H1 (cell line): Measurements from ENCODE around the gene TNNC1. TPM values are rescaled to one million over a fixed set of nuclear protein-coding genes. Genes with fewer than 3 reads are reported as not detected.

ENCODE experiments used
- CTCF ChIA-PET: fragments of 300-600 bp; sonication (Branson Sonifier 250); formaldehyde crosslinking; loops from one replicate; lab custom pipeline; 2021; ENCODE audit not compliant: partially characterized antibody; lab: Charles Lee
- POLR2A ChIA-PET: fragments of 300-600 bp; sonication (Branson Sonifier 250); formaldehyde crosslinking; loops from one replicate; lab custom pipeline; 2021; ENCODE audit warnings: inconsistent platforms; ENCODE audit not compliant: partially characterized antibody; lab: Charles Lee
- DNase-seq, 2 experiments: peaks; one replicate each; pipeline versions ENCODE4 v3.0.0 to v3.0.0-alpha.2; 2010 to 2022; ENCODE audit warnings: low spot score in 2 of 2, low read depth in 1 of 2, mixed read lengths in 1 of 2
- FAIRE-seq: peaks from 2 replicates; lab custom pipeline; 2011; peaks lifted over from hg19 to GRCh38; lab: Jason Lieb, UNC
- H2AFZ ChIP-seq: 2 replicates; pipeline ENCODE4 v1.8.1; 2012; ENCODE audit warnings: low read length, inconsistent platforms
- H2AK5ac ChIP-seq: 2 replicates; pipeline ENCODE4 v1.6.1; 2013; ENCODE audit warnings: low read depth, low read length
- H2BK120ac ChIP-seq: replicated peaks from 2 replicates; pipeline ENCODE3; 2013; ENCODE audit warnings: low read depth, low read length, inconsistent platforms
- H2BK12ac ChIP-seq: 2 replicates; pipeline ENCODE4 v1.6.1; 2013; ENCODE audit warnings: low read depth, low read length
- H2BK15ac ChIP-seq: 2 replicates; pipeline ENCODE4 v1.6.1; 2013; ENCODE audit warnings: low read length
- H2BK20ac ChIP-seq: 2 replicates; pipeline ENCODE4 v1.6.1; 2013; ENCODE audit warnings: low read length
- H2BK5ac ChIP-seq: 2 replicates; pipeline ENCODE4 v1.6.1; 2013; ENCODE audit warnings: low read depth, low read length
- H3K14ac ChIP-seq: 2 replicates; pipeline ENCODE4 v1.6.1; 2013; ENCODE audit warnings: inconsistent platforms; ENCODE audit not compliant: insufficient read length
- H3K18ac ChIP-seq: 2 replicates; pipeline ENCODE4 v1.6.1; 2013; ENCODE audit warnings: low read length; ENCODE audit errors: extremely low read depth
- H3K23ac ChIP-seq: 2 replicates; pipeline ENCODE4 v1.6.1; 2013; ENCODE audit warnings: inconsistent platforms; ENCODE audit not compliant: insufficient read length
- H3K23me2 ChIP-seq: 2 replicates; pipeline ENCODE4 v1.6.1; 2013; ENCODE audit warnings: low read depth, low read length
- H3K27ac ChIP-seq: 2 replicates; pipeline ENCODE4 v1.6.1; 2011; ENCODE audit warnings: low read depth, low read length, inconsistent platforms
- H3K27me3 ChIP-seq, 4 experiments: replicated peaks in 1 of 4; 1 replicate in 1 of 4; 2 replicates in 3 of 4; pipeline versions ENCODE4 v1.6.1 to v1.8.1; 2011 to 2013; ENCODE audit warnings: low read length in 3 of 4, mild to moderate bottlenecking in 3 of 4, inconsistent platforms in 2 of 4, mixed read lengths in 2 of 4, moderate library complexity in 1 of 4; ENCODE audit not compliant: control insufficient read depth in 3 of 4, insufficient read depth in 3 of 4; ENCODE audit errors: extremely low read depth in 1 of 4
- H3K36me3 ChIP-seq, 4 experiments: 2 replicates each; pipeline versions ENCODE4 v1.6.1 to v1.8.1; 2011 to 2013; ENCODE audit warnings: mild to moderate bottlenecking in 4 of 4, low read length in 3 of 4, moderate library complexity in 2 of 4, control low read depth in 1 of 4, inconsistent platforms in 1 of 4; ENCODE audit not compliant: insufficient read depth in 4 of 4, control insufficient read depth in 2 of 4
- H3K4ac ChIP-seq: replicated peaks from 2 replicates; pipeline ENCODE3; 2013; ENCODE audit warnings: low read length, low read depth, mixed read lengths, inconsistent platforms; ENCODE audit not compliant: insufficient read length
- H3K4me1 ChIP-seq, 4 experiments: replicated peaks in 1 of 4; 1 replicate in 1 of 4; 2 replicates in 3 of 4; pipeline versions ENCODE4 v1.6.1 to v1.8.1; 2011 to 2013; ENCODE audit warnings: low read length in 3 of 4, inconsistent platforms in 2 of 4, mixed read lengths in 1 of 4; ENCODE audit not compliant: insufficient read depth in 4 of 4, control insufficient read depth in 3 of 4
- H3K4me2 ChIP-seq, 2 experiments: 2 replicates each; pipeline versions ENCODE4 v1.6.1 to v1.8.1; 2011 to 2013; ENCODE audit warnings: low read depth in 2 of 2, low read length in 2 of 2, control low read depth in 1 of 2, inconsistent platforms in 1 of 2, mild to moderate bottlenecking in 1 of 2; ENCODE audit not compliant: insufficient read depth in 1 of 2
- H3K4me3 ChIP-seq, 4 experiments: fragments of 200-600, 300-600 bp in 1 of 4; sonication (generic), shearing (Covaris generic), sonication (Bioruptor Twin) in 1 of 4; 2 replicates each; pipeline versions ENCODE4 v1.5.1 to v1.8.1; 2011 to 2016; ENCODE audit warnings: low read length in 4 of 4, low read depth in 3 of 4, control low read depth in 2 of 4, inconsistent platforms in 2 of 4, mild to moderate bottlenecking in 2 of 4, mixed read lengths in 1 of 4, moderate library complexity in 1 of 4; ENCODE audit not compliant: insufficient read depth in 2 of 4; ENCODE audit errors: extremely low read depth in 1 of 4
- H3K56ac ChIP-seq: replicated peaks from 2 replicates; pipeline ENCODE3; 2013; ENCODE audit warnings: low read depth, mild to moderate bottlenecking, mixed read lengths, low read length, inconsistent platforms; ENCODE audit not compliant: insufficient read length
- H3K79me1 ChIP-seq: 2 replicates; pipeline ENCODE4 v1.6.1; 2013; ENCODE audit warnings: low read depth, low read length, control low read depth
- H3K79me2 ChIP-seq, 2 experiments: 2 replicates each; pipeline versions ENCODE4 v1.6.1 to v1.8.1; 2012 to 2013; ENCODE audit warnings: low read length in 2 of 2, mild to moderate bottlenecking in 2 of 2, inconsistent platforms in 1 of 2; ENCODE audit not compliant: insufficient read depth in 2 of 2, control insufficient read depth in 1 of 2
- H3K9ac ChIP-seq, 4 experiments: replicated peaks in 1 of 4; 1 replicate in 1 of 4; 2 replicates in 3 of 4; pipeline versions ENCODE4 v1.6.1 to v1.8.1; 2011 to 2013; ENCODE audit warnings: low read depth in 3 of 4, low read length in 3 of 4, control low read depth in 2 of 4, mild to moderate bottlenecking in 2 of 4, moderate library complexity in 2 of 4, inconsistent platforms in 1 of 4; ENCODE audit errors: extremely low read depth in 1 of 4
- H3K9me3 ChIP-seq, 2 experiments: 2 replicates each; pipeline versions ENCODE4 v1.6.1 to v1.8.1; 2012 to 2013; ENCODE audit warnings: mild to moderate bottlenecking in 2 of 2, moderate library complexity in 2 of 2, control low read depth in 1 of 2, inconsistent platforms in 1 of 2, low read depth in 1 of 2, low read length in 1 of 2, mixed read lengths in 1 of 2; ENCODE audit not compliant: insufficient read depth in 2 of 2
- H4K20me1 ChIP-seq, 2 experiments: replicated peaks in 1 of 2; 2 replicates each; pipeline versions ENCODE3 to v1.8.1; 2011 to 2013; ENCODE audit warnings: inconsistent platforms in 2 of 2, low read length in 2 of 2, mild to moderate bottlenecking in 1 of 2; ENCODE audit not compliant: insufficient read depth in 2 of 2, control insufficient read depth in 1 of 2
- H4K5ac ChIP-seq: 2 replicates; pipeline ENCODE4 v1.6.1; 2013; ENCODE audit warnings: low read length, low read depth, mixed read lengths, inconsistent platforms; ENCODE audit not compliant: insufficient read length
- H4K8ac ChIP-seq: 2 replicates; pipeline ENCODE4 v1.8.0; 2013; ENCODE audit warnings: mild to moderate bottlenecking, moderate library complexity, low read length, inconsistent platforms; ENCODE audit not compliant: insufficient read depth; ENCODE audit errors: extremely low read depth
- H4K91ac ChIP-seq: replicated peaks from 2 replicates; pipeline ENCODE3; 2013; ENCODE audit warnings: low read length, mixed read lengths, inconsistent platforms; ENCODE audit not compliant: insufficient read length
- CBX8 ChIP-seq: fragments of 300-800, 300-1000 bp; sonication (generic); IDR thresholded peaks from 2 replicates; pipeline ENCODE4 v1.7.1; 2016; ENCODE audit warnings: low read depth, low read length, borderline replicate concordance
- EGR1 ChIP-seq: IDR thresholded peaks from 2 replicates; pipeline ENCODE4 v1.6.1; 2011; ENCODE audit warnings: low read depth, low read length, borderline replicate concordance
- GTF2F1 ChIP-seq: IDR thresholded peaks from 2 replicates; pipeline ENCODE4 v1.6.1; 2012; ENCODE audit warnings: low read depth, low read length, improper control_type of control experiment, borderline replicate concordance
- KDM1A ChIP-seq: fragments of 200-600, 300-600 bp; sonication (generic); IDR thresholded peaks from 2 replicates; pipeline ENCODE4 v1.7.1; 2016; ENCODE audit warnings: mild to moderate bottlenecking, low read length, borderline replicate concordance
- KDM4A ChIP-seq: IDR thresholded peaks from one replicate; pipeline ENCODE4 v1.7.1; 2012; ENCODE audit warnings: low read depth, mild to moderate bottlenecking, moderate library complexity, low read length, inconsistent platforms; ENCODE audit not compliant: severe bottlenecking
- POLR2A ChIP-seq, 2 experiments: IDR thresholded peaks; 1 replicate in 1 of 2; 2 replicates in 1 of 2; pipeline ENCODE4 v1.6.1; 2011; ENCODE audit warnings: low read depth in 2 of 2, low read length in 2 of 2, mild to moderate bottlenecking in 2 of 2; ENCODE audit errors: control extremely low read depth in 1 of 2
- POLR2AphosphoS5 ChIP-seq: IDR thresholded peaks from 2 replicates; pipeline ENCODE4 v1.6.1; 2011; ENCODE audit warnings: low read depth, low read length
- POU5F1 ChIP-seq: IDR thresholded peaks from 2 replicates; pipeline ENCODE4 v1.6.1; 2011; ENCODE audit warnings: low read depth, mild to moderate bottlenecking, low read length, moderate library complexity
- RFX5 ChIP-seq: IDR thresholded peaks from 2 replicates; pipeline ENCODE4 v1.6.1; 2011; ENCODE audit warnings: low read depth, low read length, improper control_type of control experiment, borderline replicate concordance
- SIN3A ChIP-seq, 2 experiments: IDR thresholded peaks in 1 of 2; conservative IDR thresholded peaks in 1 of 2; 2 replicates each; pipeline ENCODE4 v1.6.1; 2011 to 2012; ENCODE audit warnings: low read length in 2 of 2, improper control_type of control experiment in 1 of 2, low read depth in 1 of 2, mild to moderate bottlenecking in 1 of 2
- SP1 ChIP-seq: IDR thresholded peaks from 2 replicates; pipeline ENCODE4 v1.6.1; 2011; ENCODE audit warnings: low read depth, low read length
- TAF1 ChIP-seq: IDR thresholded peaks from 2 replicates; pipeline ENCODE4 v1.6.1; 2011; ENCODE audit warnings: mild to moderate bottlenecking, low read depth, low read length
- TAF7 ChIP-seq: optimal IDR thresholded peaks from 2 replicates; pipeline ENCODE3; 2011; ENCODE audit warnings: low read depth, mild to moderate bottlenecking, inconsistent platforms, low read length, moderate library complexity, borderline replicate concordance
- WGBS, 2 experiments: shearing (Covaris generic) in 1 of 2; methylation state at CpG; one replicate each; pipeline versions ENCODE4 v1.1.6 to v1.1.7; 2013 to 2015; ENCODE audit warnings: low lambda C conversion rate in 2 of 2, mixed read lengths in 2 of 2, inconsistent platforms in 1 of 2, low coverage in 1 of 2, missing lambda C conversion rate in 1 of 2; ENCODE audit not compliant: insufficient replicate concordance in 2 of 2, insufficient coverage in 1 of 2, insufficient read length in 1 of 2; ENCODE audit errors: extremely low coverage in 1 of 2, missing lambda C conversion rate in 1 of 2; 5-methylcytosine and 5-hydroxymethylcytosine counted together
- polyA plus RNA-seq, 7 experiments: library from polyadenylated mRNA; depleted of rRNA in 3 of 7; stranded (reverse) in 5 of 7; unstranded in 2 of 7; fragments of >200 nt in 5 of 7; fragments of 200-250 nt in 2 of 7; gene quantifications; 1 replicate in 5 of 7; 2 replicates in 1 of 7; 4 replicates in 1 of 7; pipeline versions ENCODE4 v1.2.1 to v1.2.3, GENCODE V29; 2011 to 2013; ENCODE audit warnings: missing spikeins in 2 of 7, mixed read lengths in 2 of 7
- total RNA-seq: library from RNA; stranded (reverse); fragmentation: NEBNext Ultra II Directional; extraction: Animal tissue kit (Norgen Biotek cat#: 25700); gene quantifications from 2 replicates; pipeline ENCODE4 v1.2.1, GENCODE V29; 2021

Gene TNNC1
- total and polyA plus RNA-seq, 2 of the 8 experiments (the other 6 are each of a cell fraction or from before 2014, with no cell fraction given), result 5.8 to 16.4 TPM

DNA sequence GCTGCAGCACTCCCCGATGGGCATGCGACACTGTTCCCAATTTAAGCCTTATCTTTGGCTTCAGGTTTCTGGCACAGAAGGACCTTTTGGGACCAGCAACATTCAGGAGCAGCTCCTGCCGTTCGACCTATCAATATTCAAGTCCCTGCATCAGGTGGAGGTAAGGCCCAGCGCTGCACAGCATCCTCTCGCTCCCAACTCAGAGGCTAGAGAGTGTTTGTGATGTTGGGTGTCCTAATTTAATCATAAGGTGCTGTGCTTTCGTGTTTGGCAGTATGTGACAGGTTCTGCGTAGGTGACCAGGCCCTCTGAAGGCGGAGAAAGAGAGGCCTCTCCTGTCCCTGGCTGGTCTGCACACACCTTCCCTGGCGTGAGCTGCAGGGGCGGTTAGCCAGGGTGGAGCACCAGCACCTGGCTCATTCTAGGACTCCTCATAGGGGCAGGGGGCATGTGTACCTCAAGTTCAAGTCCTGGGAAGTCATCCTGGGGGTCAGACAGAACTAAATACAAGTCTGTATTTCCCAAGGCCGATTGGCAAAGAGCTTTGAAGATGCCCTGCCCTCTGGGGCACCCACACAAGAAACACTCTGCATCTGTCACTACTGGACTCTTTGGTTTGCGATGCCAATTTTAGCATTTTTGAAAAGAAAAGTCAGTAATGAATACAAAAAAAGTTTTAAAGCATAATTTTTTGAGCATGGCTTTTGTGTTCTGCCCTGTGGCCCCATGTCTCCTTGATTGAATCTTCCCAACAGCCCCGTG is 18.6 kb upstream of the TNNC1 start:
- no peaks in the 10 kb centered on the region; a peak in 1 of 7 replicates for H3K27me3 ChIP-seq
- FAIRE-seq (no peak), DNase-seq (no peak)
- no peak overlapping the region for H3K4me2 ChIP-seq
- no peak overlapping the region for H2BK5ac ChIP-seq
- peaks cover 0 to 2% of the 10 kb centered on the region in 2 experiments; a peak in 1 of 4 replicates for H3K79me2 ChIP-seq
- H2AK5ac ChIP-seq, result no peak overlapping the region
- H3K4ac ChIP-seq, result no peak overlapping the region
- peaks cover 2 to 22% of the 10 kb centered on the region in 2 experiments for H4K20me1 ChIP-seq
- H3K79me1 ChIP-seq, result peaks cover 9% of the 10 kb centered on the region
- H3K23me2 ChIP-seq, result no peaks in the 10 kb centered on the region
- no peak overlapping the region for H4K5ac ChIP-seq
- no peak overlapping the region for H3K27ac ChIP-seq
- H2AFZ ChIP-seq, result no peak overlapping the region
- no peaks in the 10 kb centered on the region; a peak in 3 of 7 replicates for H3K4me1 ChIP-seq
- H3K56ac ChIP-seq, result no peak overlapping the region
- ChIA-PET POLR2A (interaction anchor here (0.6 to 1.6 kb wide), 2 partner anchors 15 to 241 kb away, joined by 3 to 7 read pairs; no protein-coding TSS in a partner anchor), CTCF (interaction anchor here (0.8 to 8.1 kb wide), 22 partner anchors 8 to 408 kb away, joined by 3 to 79 read pairs (median 6); partner anchors contain the start of genes NISCH, SEMA3G, STAB1 and UQCC5)
- H4K91ac ChIP-seq, result no peak overlapping the region
- no peak overlapping the region for H2BK12ac ChIP-seq
- H3K9me3 ChIP-seq, result no peaks in the 10 kb centered on the region
- no peak overlapping the region for H2BK15ac ChIP-seq
- H2BK20ac ChIP-seq, result no peak overlapping the region
- no peak overlapping the region for H3K23ac ChIP-seq
- H3K4me3 ChIP-seq, result no peak overlapping the region
- WGBS, 2 experiments, result 84% methylated on average over 14 of the region's 14 CpGs; no CpG with 5 or more reads in 1 of the 2 experiments
- H3K9ac ChIP-seq, result no peak overlapping the region
- H3K18ac ChIP-seq, result no peak overlapping the region
- peaks cover 28 to 55% (median 44%) of the 10 kb centered on the region in 4 experiments for H3K36me3 ChIP-seq
- no peak overlapping the region for H4K8ac ChIP-seq
- no peak overlapping the region for H2BK120ac ChIP-seq
- no peak overlapping the region for H3K14ac ChIP-seq
- TF ChIP-seq POU5F1 (no peak), KDM1A (no peak), KDM4A (no peak), POLR2A (IDR thresholded peaks at IDR 0.05; ENCODE audit: control extremely low read depth in 1 of 2, low read depth in 2 of 2, low read length in 2 of 2) (no peak), POLR2AphosphoS5 (no peak), TAF1 (no peak), CBX8 (no peak), EGR1 (no peak), SIN3A (conservative IDR thresholded peaks at IDR 0.05 in 1 of 2, IDR thresholded peaks at IDR 0.05 in 1 of 2; ENCODE audit: low read depth in 1 of 2, low read length in 2 of 2) (no peak), TAF7 (no peak), SP1 (no peak), RFX5 (no peak), GTF2F1 (no peak)
